Measurements from ENCODE around the gene L3MBTL4. TPM values are rescaled to one million over a fixed set of nuclear protein-coding genes. Genes with fewer than 3 reads are reported as not detected.

L3MBTL4 gene
- total and polyA plus RNA-seq, 12 donors, result 3.9 to 22.6 (median 8.7) TPM

DNA sequence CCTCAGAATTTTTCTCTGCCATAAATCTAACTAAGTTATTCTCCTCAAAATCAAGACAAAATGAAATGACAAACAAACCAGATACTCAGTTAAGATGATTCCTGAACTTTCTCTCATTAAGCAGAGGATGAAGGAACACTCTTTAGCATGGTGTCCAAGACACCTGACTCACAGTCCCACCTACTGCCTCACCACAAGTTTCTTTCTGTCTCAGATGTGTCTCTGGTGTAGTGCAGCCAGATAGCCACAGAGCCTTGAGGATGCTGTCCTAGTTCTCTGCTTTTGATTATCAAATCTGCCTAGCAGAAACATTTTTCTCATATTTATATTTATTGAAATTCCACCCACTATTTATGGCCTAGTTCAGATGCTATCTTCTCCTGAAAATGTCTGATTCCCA lies 415.8 kb downstream of the L3MBTL4 start:
- no peaks in the 10 kb centered on the region for H3K4me1 ChIP-seq (replicated peaks in 1 of 2)
- TF ChIP-seq CTCF (IDR thresholded peaks at IDR 0.05) (no peak), POLR2A (IDR thresholded peaks at IDR 0.05) (no peak)
- no peak for DNase-seq
- H3K27ac ChIP-seq, result no peak overlapping the region
- intact Hi-C loops (cut with DNase I), result no loop called here
- no peaks in the 10 kb centered on the region for H3K36me3 ChIP-seq (replicated peaks in 1 of 2)
- no peak overlapping the region for H3K4me3 ChIP-seq
- no peaks in the 10 kb centered on the region for H3K27me3 ChIP-seq
- H3K9me3 ChIP-seq (replicated peaks in 1 of 3), result peaks cover 0 to 5% (median 0%) of the 10 kb centered on the region in 3 donors

DNA sequence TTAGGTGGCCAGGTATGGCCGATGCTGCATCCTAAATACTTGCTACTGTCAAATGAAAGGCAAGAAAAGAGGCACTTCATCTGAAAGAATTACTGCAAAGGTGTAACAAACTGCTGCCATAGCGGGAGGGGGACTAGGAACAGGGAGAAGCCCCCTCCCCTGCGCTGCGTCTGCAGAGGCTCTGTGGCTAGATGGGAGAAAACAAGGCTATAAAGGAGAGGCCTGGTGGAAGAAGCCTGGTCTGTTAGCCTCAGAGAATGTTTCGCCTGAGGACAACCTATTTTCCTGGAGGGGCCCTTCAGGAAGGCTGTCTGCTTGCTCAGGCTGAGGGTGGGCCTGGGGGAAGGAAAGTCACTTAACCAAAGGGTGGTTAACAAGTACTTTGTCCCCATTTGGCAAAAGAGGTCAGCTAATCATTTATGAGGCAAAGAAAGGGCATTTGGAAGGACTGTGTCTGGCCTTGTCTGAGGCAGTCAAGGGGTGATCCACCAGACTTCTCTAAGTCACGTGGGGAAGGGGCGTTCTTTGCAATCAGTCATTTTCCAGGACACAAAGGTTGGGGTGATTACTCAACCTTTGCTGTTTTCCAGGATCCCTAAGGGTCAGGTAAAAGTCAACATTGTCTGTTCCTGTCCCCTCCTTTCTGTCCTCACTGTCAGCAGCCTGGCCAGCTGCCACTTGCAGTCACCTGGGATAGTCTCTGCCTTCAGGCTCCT lies 416.4 kb downstream of the L3MBTL4 start:
- TF ChIP-seq CTCF (IDR thresholded peaks at IDR 0.05), result no peak
- intact Hi-C loops (cut with DNase I), result no loop called here
- H3K4me1 ChIP-seq (replicated peaks in 1 of 2), result no peaks in the 10 kb centered on the region
- no peaks in the 10 kb centered on the region for H3K27me3 ChIP-seq
- 79 to 85% (median 83%) methylated on average over 7 of the region's 7 CpGs for WGBS, 4 donors
- DNase-seq, result no peak
- H3K9me3 ChIP-seq (replicated peaks in 1 of 3), result peaks cover 0 to 5% (median 0%) of the 10 kb centered on the region in 3 donors
- H3K27ac ChIP-seq, result no peak overlapping the region
- H3K4me3 ChIP-seq, result no peak overlapping the region
- no peaks in the 10 kb centered on the region for H3K36me3 ChIP-seq (replicated peaks in 1 of 2)

DNA sequence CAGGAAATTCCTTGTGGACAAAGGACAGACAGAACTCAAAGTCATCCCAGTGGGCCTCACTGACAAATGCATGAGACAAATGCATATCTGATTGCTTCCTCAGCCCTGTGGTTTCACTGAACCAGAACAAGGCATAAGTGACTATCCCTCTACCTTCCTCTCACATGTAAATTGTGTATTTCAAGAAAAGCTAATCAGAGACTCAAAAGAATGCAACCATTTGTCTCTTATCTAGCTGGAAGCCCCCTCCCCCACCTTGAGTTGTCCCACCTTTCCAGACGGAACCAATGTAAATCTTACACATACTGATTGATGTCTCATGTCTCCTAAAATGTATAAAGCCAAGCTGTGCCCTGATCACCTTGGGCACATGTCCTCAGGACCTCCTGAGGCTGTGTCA lies 417.4 kb downstream of the L3MBTL4 start:
- H3K4me3 ChIP-seq, result no peak overlapping the region
- H3K36me3 ChIP-seq (replicated peaks in 1 of 2), result no peaks in the 10 kb centered on the region
- H3K9me3 ChIP-seq (replicated peaks in 1 of 3), result peaks cover 0 to 5% (median 0%) of the 10 kb centered on the region in 3 donors
- TF ChIP-seq POLR2A (IDR thresholded peaks at IDR 0.05), result no peak
- no peak for TF ChIP-seq CTCF (IDR thresholded peaks at IDR 0.05)
- intact Hi-C loops (cut with DNase I), result no loop called here
- 54 to 79% (median 68%) methylated on average over 1 of the region's 1 CpG for WGBS, 4 donors
- no peaks in the 10 kb centered on the region for H3K4me1 ChIP-seq (replicated peaks in 1 of 2)
- no peak for DNase-seq
- no peak overlapping the region for H3K27ac ChIP-seq
- H3K27me3 ChIP-seq, result no peaks in the 10 kb centered on the region

GRCh38 chr18:5995626-5996025 lies 419.1 kb downstream of the L3MBTL4 start:
- Histone ChIP-seq H3K9me3 (replicated peaks in 1 of 3) (peaks cover 0 to 5% (median 0%) of the 10 kb centered on the region in 3 donors), H3K36me3 (replicated peaks in 1 of 2) (no peaks in the 10 kb centered on the region), H3K27ac (no peak overlapping the region), H3K4me1 (replicated peaks in 1 of 2) (no peaks in the 10 kb centered on the region), H3K27me3 (no peaks in the 10 kb centered on the region), H3K4me3 (no peak overlapping the region)
- TF ChIP-seq CTCF (IDR thresholded peaks at IDR 0.05) (no peak), POLR2A (IDR thresholded peaks at IDR 0.05) (no peak)
- WGBS, 4 donors, result 75 to 90% (median 83%) methylated on average over 4 of the region's 4 CpGs
- intact Hi-C loops (cut with DNase I), result no loop called here
- DNase-seq, result no peak

All from adrenal gland (tissue), 12 donors.